NCI-H2029 treated with DMSO at 0.1 percent for 48 hours (cell line): Measurements from ENCODE around the gene CARNS1.

Experiments used
- DNase-seq: peaks from one replicate; lab custom pipeline; 2025; lab: John Stamatoyannopoulos, UW

Gene CARNS1

DNA sequence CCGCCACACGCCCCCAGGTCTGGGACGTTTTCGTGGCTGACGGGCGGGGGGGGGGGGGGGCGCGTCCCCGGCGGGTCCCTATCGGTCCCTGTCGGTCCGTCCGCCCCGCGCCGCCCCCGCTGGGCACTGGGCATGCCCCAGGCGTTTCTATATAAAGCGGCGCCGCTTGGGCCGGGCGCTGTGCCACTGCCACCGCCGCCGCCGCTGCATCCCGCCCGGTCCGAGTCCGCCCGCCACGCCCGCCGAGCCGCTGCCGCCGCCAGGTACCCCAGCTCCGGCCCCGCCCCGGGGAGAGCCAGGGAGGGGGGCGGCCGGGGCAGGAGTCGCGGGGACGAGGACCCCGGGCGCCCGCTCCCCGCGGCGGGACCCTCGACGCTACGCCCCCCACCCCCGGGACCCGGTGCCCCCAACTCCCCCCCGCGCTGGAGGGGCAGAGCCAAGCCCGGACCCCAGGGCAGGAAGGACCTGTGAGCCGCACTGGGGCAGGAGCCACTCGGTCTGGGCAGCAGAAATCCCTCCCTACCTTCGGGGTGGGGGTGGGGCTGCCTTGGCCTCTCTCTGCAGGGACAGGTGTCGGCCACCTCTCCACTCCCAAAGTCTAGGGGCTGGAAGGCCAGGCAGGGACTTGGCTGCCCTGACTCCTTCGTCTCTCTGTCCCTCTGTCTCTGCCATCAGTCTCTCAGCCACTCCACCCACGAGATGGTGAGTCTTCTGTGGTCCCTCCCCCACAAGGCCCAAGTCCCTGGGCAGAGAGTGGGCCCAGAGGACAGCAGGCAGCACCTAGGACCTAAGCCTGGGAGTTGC is at the start of gene CARNS1:
Gene CARNS1, plus strand, starts transcription at position 178 of the 804 bp plus-strand sequence. Its CDS starts 522 bp downstream, at position 700.
- no peak for DNase-seq

- DNase-seq = no peak
Observed at GRCh38 chr11:67365736-67366444, 49.6 kb upstream of the CARNS1 start.

GRCh38 chr11:67366546-67366945 is 48.9 kb upstream of the CARNS1 start:
- no peak for DNase-seq

GRCh38 chr11:67366961-67367760 is 48.3 kb upstream of the CARNS1 start:
- no peak for DNase-seq

- peak; percentile 72 for DNase-seq
Observed at GRCh38 chr11:67367761-67368227, 47.7 kb upstream of the CARNS1 start.

DNA sequence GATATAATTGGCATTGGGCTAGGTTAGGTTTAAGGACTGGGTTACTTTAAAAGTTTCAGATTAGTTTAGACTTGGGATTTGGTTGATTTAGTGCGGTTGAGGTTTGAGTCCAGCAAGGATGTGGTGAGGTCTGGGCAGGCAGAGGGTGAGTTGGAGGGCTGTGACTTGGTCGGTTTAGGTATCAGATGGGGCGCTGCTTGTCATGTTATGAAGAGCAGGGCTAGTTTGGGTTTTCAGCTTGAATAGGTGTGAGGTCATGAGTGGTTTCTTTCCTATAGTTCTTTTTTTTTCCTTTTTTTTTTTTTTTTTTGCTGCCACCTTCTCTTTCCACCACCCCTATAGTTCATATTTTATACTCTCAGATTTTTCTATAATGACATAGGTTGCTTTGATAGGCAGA is 46.9 kb upstream of the CARNS1 start:
- no peak for DNase-seq

GRCh38 chr11:67369275-67369674 is 46.2 kb upstream of the CARNS1 start:
- DNase-seq = no peak

- no peak for DNase-seq
Observed at GRCh38 chr11:67369801-67370284, 45.6 kb upstream of the CARNS1 start.

DNA sequence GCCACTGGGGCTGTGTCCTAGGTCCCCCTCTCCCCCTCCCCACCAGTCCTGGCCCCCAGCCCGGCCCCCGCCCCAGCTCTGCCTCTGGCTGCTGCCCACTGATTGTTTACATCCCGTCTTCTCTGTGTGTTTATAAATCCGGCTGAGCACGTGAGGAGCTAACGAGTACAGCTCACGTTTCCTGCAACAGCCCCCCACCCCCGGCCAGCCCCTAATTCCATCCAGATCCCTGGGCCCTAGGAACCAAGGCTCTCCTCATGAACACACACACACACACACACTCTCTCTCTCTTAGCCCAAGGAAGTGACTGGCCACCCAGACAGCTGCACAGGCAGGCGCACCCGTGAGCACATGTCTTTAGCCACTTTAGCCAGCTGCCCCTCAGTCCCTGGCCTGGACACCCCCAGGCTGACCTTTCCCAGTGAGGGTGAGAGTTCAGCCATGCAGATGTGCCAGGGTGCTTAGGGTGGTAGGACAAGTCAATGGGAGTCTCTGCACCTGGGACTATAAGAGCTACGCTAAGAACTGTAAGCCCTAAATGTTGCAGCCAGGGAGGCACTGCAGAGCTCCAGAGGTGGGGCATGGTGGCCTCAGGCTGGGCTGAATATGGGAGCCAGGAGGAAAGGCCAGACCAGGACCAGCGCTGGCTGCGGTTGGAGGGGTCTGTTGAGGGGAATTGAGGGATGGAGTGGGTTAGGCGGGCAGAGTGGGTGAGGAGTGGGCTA is 45.0 kb upstream of the CARNS1 start:
- DNase-seq = no peak

- no peak for DNase-seq
Observed at GRCh38 chr11:67371189-67371910, 44.1 kb upstream of the CARNS1 start.

GRCh38 chr11:67371911-67372320 is 43.6 kb upstream of the CARNS1 start:
- DNase-seq = no peak

GRCh38 chr11:67372321-67372992 is 43.0 kb upstream of the CARNS1 start:
- DNase-seq = no peak

DNA sequence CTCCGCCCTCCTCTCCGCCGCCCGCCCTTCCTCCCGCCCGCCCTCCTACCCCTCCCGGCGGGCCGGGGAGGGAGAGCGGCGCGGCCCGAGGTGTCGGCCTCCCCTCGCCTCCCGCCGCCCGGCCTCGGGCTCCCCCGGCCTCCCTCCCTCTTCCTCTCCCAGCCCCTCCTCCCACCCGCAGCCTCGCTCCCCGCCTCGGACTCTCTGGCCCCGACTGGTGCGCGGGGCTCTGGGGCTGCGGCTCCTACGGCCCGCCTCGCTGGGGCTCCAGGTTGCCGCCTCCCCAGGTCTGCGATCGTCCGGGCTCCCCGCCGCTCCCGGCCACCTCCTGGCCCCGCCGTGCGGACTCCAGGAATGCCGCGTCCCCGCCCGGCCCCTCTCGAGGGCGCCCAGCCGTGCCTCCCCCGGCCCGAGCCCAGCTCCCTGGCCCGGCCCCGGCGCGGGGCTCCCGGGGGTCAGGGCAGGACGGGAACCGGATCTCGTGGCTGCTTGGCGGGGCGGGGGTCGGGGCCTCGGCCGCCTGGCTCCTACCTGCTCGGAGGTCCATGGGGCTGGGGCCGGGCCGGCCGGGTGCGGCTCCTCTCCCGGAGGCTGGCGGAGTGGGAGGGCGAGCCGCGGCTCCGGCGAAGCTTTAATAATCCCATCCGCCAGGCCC is 42.4 kb upstream of the CARNS1 start, which contains the start of gene CLCF1:
Gene CLCF1, minus strand, starts transcription at position 606 of the 655 bp plus-strand sequence. Its CDS starts 59 bp downstream, at position 547.
- DNase-seq = no peak

DNA sequence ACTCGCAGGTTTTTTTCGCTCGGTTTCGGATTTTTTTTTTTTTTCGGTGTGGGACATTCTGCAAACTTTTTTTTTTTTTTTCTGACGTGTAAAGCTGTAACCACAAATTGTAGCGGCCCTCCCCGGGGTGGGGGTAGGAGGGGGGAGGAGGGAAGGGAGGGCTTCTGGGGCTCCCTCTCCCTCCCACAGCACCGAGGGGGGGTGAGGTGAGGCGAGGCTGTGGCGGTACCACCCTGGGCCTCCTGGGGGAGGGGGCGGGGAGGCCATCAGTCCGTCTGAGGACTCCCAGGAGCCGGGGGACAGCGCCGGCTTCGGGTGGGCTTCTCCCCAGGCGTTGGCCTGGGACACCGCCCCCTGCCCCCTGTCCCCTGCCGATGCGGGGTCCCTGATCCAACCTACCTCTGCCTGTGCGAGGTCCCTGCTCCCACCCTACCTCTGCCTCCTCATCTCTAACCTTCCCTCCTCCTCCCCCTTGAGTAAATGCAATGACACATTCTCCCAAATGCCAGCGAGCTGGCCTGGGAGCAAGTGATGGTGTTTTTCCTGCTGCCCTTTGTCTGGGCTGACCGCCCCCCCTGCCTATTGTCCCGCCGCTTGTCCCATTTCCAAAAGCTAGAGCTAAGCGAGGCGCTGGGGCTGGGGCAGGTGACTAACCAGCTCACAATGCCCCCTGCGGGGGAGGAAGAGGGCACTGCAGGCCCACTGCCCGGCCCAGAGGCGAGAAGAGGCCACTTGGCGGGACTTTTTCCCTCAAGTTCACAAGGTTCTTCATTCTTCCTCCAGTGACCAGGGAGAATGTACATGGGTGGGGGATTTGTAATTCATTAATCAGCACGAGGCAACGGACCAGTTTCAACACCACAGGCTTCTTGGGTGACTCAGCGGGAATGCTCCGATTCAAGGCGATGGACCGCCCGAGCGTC is 41.6 kb upstream of the CARNS1 start:
- DNase-seq = no peak

DNA sequence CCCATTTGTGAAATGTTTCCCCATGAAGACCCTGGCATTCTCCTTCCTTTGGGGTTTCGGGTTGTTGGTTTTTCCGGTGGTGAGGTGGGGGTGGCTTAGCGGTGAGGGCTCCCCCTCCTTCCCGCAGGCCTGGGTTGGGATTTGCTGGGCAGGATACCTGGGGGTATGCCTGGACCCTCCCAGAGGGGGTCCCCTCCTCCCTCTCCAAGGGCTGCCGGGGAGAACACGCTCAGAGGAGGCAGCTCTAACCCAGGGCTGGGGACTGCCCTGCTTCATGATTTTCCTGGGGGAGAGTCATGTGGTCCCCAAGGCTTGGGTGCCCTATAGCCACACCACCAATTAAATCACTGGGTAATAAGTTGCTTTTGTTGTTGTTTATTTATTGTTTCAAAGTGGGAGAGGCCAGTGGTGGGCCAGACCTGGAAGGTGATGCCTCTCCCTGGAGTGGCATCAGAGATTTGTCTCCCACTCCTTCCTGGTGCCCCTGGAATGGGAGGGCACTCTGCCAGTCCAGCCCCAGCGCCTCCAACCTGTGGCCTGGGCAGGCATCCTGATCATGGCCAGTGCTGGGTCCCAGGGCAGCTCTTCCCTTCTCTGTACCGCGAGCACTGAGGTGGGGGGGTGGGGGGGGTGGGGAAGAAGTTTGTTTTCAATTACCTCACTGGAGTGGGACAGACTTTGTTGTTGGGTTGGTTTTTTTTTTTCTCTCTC is 40.8 kb upstream of the CARNS1 start:
- DNase-seq = no peak

GRCh38 chr11:67375320-67376055 is 40.0 kb upstream of the CARNS1 start:
- DNase-seq = no peak
